Right renal pelvis (tissue), 4 donors: ENCODE measurements around the gene SLC5A6. TPM values are rescaled to one million over a fixed set of nuclear protein-coding genes. Genes with fewer than 3 reads are reported as not detected.

ENCODE experiments used
- polyA plus RNA-seq, 4 donors: library from polyadenylated mRNA; unstranded; fragments of 120-200 nt; gene quantifications; one replicate each; pipeline ENCODE4 v1.2.1, GENCODE V29; 2013; ENCODE audit not compliant: insufficient read length in 4 of 4

Gene SLC5A6
- polyA plus RNA-seq, 4 donors, result 31.5 to 39.6 (median 37.7) TPM

Other genes starting within 250 kb of the SLC5A6 start
- gene MAPRE3, start 241.6 kb downstream of the SLC5A6 start, polyA plus RNA-seq, result 10 to 100 TPM; 13.8 to 16.8 (median 14.4) TPM
- 10 to 100 TPM; 56.9 to 71.4 (median 62.4) TPM for gene TMEM214, start 179.3 kb downstream of the SLC5A6 start, polyA plus RNA-seq
- 10 to 100 TPM; 62.1 to 65.4 (median 63.9) TPM for gene AGBL5, start 160.6 kb downstream of the SLC5A6 start, polyA plus RNA-seq
- gene OST4, start 140.6 kb downstream of the SLC5A6 start, polyA plus RNA-seq, result 100 to 1,000 TPM; 242 to 277 (median 260) TPM
- 100 to 1,000 TPM in 1 of 4 donors, 10 to 100 TPM in 3; 61.5 to 121 (median 86.3) TPM for gene EMILIN1, start 133.7 kb downstream of the SLC5A6 start, polyA plus RNA-seq
- 10 to 100 TPM; 43.9 to 59.9 (median 51.2) TPM for gene KHK, start 125.5 kb downstream of the SLC5A6 start, polyA plus RNA-seq
- 1 to 10 TPM; 4.6 to 7.5 (median 6.1) TPM for gene CGREF1, start 93.1 kb downstream of the SLC5A6 start, polyA plus RNA-seq
- 1 to 10 TPM; 1.2 to 2.1 (median 1.3) TPM for gene ABHD1, start 88.5 kb downstream of the SLC5A6 start, polyA plus RNA-seq
- gene PREB, start 77.6 kb downstream of the SLC5A6 start, polyA plus RNA-seq, result 10 to 100 TPM; 46.4 to 56.9 (median 51.4) TPM
- under 1 TPM in 1 of 4 donors, not detected in 3; 0.04 TPM for gene PRR30, start 72.9 kb downstream of the SLC5A6 start, polyA plus RNA-seq
- gene TCF23, start 63.3 kb downstream of the SLC5A6 start, polyA plus RNA-seq, result under 1 TPM; 0.46 to 0.79 (median 0.59) TPM
- gene ATRAID, start 227 bp downstream of the SLC5A6 start, polyA plus RNA-seq, result 100 to 1,000 TPM; 157 to 190 (median 171) TPM
- gene CAD, start 5.1 kb upstream of the SLC5A6 start, polyA plus RNA-seq, result 10 to 100 TPM; 36.0 to 47.7 (median 42.1) TPM
- 1 to 10 TPM; 5.1 to 7.8 (median 7.6) TPM for gene SLC30A3, start 50.8 kb upstream of the SLC5A6 start, polyA plus RNA-seq
- 1 to 10 TPM in 2 of 4 donors, under 1 TPM in 2; 0.55 to 1.1 (median 0.88) TPM for gene DNAJC5G, start 63.2 kb upstream of the SLC5A6 start, polyA plus RNA-seq
- gene TRIM54, start 70.2 kb upstream of the SLC5A6 start, polyA plus RNA-seq, result 1 to 10 TPM; 3.5 to 6.3 (median 4.6) TPM
- 1 to 10 TPM in 2 of 4 donors, under 1 TPM in 2; 0.39 to 1.1 (median 0.80) TPM for gene UCN, start 96.2 kb upstream of the SLC5A6 start, polyA plus RNA-seq
- gene MPV17, start 110.8 kb upstream of the SLC5A6 start, polyA plus RNA-seq, result 10 to 100 TPM; 76.0 to 86.2 (median 78.0) TPM
- gene GTF3C2, start 144.5 kb upstream of the SLC5A6 start, polyA plus RNA-seq, result 10 to 100 TPM; 62.8 to 77.1 (median 72.7) TPM
- 10 to 100 TPM; 48.2 to 54.5 (median 52.9) TPM for gene EIF2B4, start 158.1 kb upstream of the SLC5A6 start, polyA plus RNA-seq
- gene SNX17, start 158.3 kb upstream of the SLC5A6 start, polyA plus RNA-seq, result 100 to 1,000 TPM; 102 to 128 (median 108) TPM
- gene ZNF513, start 168.5 kb upstream of the SLC5A6 start, polyA plus RNA-seq, result 10 to 100 TPM; 16.7 to 25.9 (median 18.4) TPM
- 10 to 100 TPM; 92.4 to 98.5 (median 94.7) TPM for gene PPM1G, start 197.3 kb upstream of the SLC5A6 start, polyA plus RNA-seq
- gene NRBP1, start 216.4 kb upstream of the SLC5A6 start, polyA plus RNA-seq, result 100 to 1,000 TPM; 123 to 138 (median 132) TPM
- gene KRTCAP3, start 230.1 kb upstream of the SLC5A6 start, polyA plus RNA-seq, result 1 to 10 TPM; 6.1 to 8.5 (median 7.1) TPM